ENCODE measurements around the gene HBG2.

HBG2 gene

GRCh38 chr11:5230266-5230665, 24.3 kb downstream of the HBG2 start:
- Mint-ChIP-seq H3K27me3 (peaks cover 5% of the 10 kb centered on the region), H3K9me3 (no peaks in the 10 kb centered on the region), H3K4me3 (no peak overlapping the region), H3K4me1 (no peaks in the 10 kb centered on the region), H3K27ac (no peak overlapping the region), H3K36me3 (no peaks in the 10 kb centered on the region)

- peaks cover 5% of the 10 kb centered on the region for H3K27me3 Mint-ChIP-seq
- H3K4me3 Mint-ChIP-seq, result no peak overlapping the region
- H3K9me3 Mint-ChIP-seq, result no peaks in the 10 kb centered on the region
- no peaks in the 10 kb centered on the region for H3K4me1 Mint-ChIP-seq
- no peak overlapping the region for H3K27ac Mint-ChIP-seq
- H3K36me3 Mint-ChIP-seq, result no peaks in the 10 kb centered on the region
Measured at GRCh38 chr11:5229796-5230195, 24.8 kb downstream of the HBG2 start.

GRCh38 chr11:5229356-5229755, 25.2 kb downstream of the HBG2 start:
- Mint-ChIP-seq H3K9me3 (no peaks in the 10 kb centered on the region), H3K27me3 (peaks cover 5% of the 10 kb centered on the region), H3K4me3 (no peak overlapping the region), H3K36me3 (no peaks in the 10 kb centered on the region), H3K4me1 (no peaks in the 10 kb centered on the region), H3K27ac (no peak overlapping the region)

GRCh38 chr11:5228124-5228523, 26.5 kb downstream of the HBG2 start:
- Mint-ChIP-seq H3K27me3 (peaks cover 5% of the 10 kb centered on the region), H3K9me3 (no peaks in the 10 kb centered on the region), H3K4me3 (no peak overlapping the region), H3K36me3 (no peaks in the 10 kb centered on the region), H3K4me1 (no peaks in the 10 kb centered on the region), H3K27ac (no peak overlapping the region)

GRCh38 chr11:5227681-5228080, 26.9 kb downstream of the HBG2 start:
- H3K9me3 Mint-ChIP-seq, result no peaks in the 10 kb centered on the region
- no peak overlapping the region for H3K4me3 Mint-ChIP-seq

GRCh38 chr11:5226732-5227310, 27.8 kb downstream of the HBG2 start, which contains the start of gene HBB:
TSS of gene HBB (minus strand) at chr11:5227071. CDS start at chr11:5227021, 50 bp downstream.
- H3K4me3 Mint-ChIP-seq, result no peak within 1 kb of the TSS
- H3K9me3 Mint-ChIP-seq, result no peaks in the 10 kb centered on the region
- peaks cover 7% of the 10 kb centered on the region for H3K27me3 Mint-ChIP-seq
- no peaks in the 10 kb centered on the region for H3K4me1 Mint-ChIP-seq
- H3K27ac Mint-ChIP-seq, result no peak within 1 kb of the TSS
- H3K36me3 Mint-ChIP-seq, result no peaks in the 10 kb centered on the region

More at GRCh38 chr11:5227681-5228080, 26.9 kb downstream of the HBG2 start:
- Mint-ChIP-seq H3K27me3 (peaks cover 5% of the 10 kb centered on the region), H3K27ac (no peak overlapping the region), H3K36me3 (no peaks in the 10 kb centered on the region), H3K4me1 (no peaks in the 10 kb centered on the region)

- Mint-ChIP-seq H3K36me3 (no peaks in the 10 kb centered on the region), H3K9me3 (no peaks in the 10 kb centered on the region), H3K4me3 (no peak overlapping the region), H3K27ac (no peak overlapping the region), H3K4me1 (no peaks in the 10 kb centered on the region), H3K27me3 (peaks cover 6% of the 10 kb centered on the region)
Measured at GRCh38 chr11:5225480-5225871, 29.1 kb downstream of the HBG2 start.

GRCh38 chr11:5224538-5225479, 29.8 kb downstream of the HBG2 start:
- Mint-ChIP-seq H3K4me3 (no peak overlapping the region), H3K4me1 (no peaks in the 10 kb centered on the region)

GRCh38 chr11:5223686-5224085, 30.9 kb downstream of the HBG2 start:
- no peak overlapping the region for H3K27ac Mint-ChIP-seq

More at GRCh38 chr11:5224538-5225479, 29.8 kb downstream of the HBG2 start:
- Mint-ChIP-seq H3K27ac (no peak overlapping the region), H3K36me3 (no peaks in the 10 kb centered on the region), H3K9me3 (no peaks in the 10 kb centered on the region), H3K27me3 (peaks cover 5% of the 10 kb centered on the region)

GRCh38 chr11:5223146-5223545, 31.4 kb downstream of the HBG2 start:
- Mint-ChIP-seq H3K36me3 (no peaks in the 10 kb centered on the region), H3K4me3 (no peak overlapping the region), H3K27ac (no peak overlapping the region), H3K27me3 (peaks cover 5% of the 10 kb centered on the region), H3K4me1 (no peaks in the 10 kb centered on the region), H3K9me3 (no peaks in the 10 kb centered on the region)

More at GRCh38 chr11:5223686-5224085, 30.9 kb downstream of the HBG2 start:
- Mint-ChIP-seq H3K27me3 (peaks cover 5% of the 10 kb centered on the region), H3K9me3 (no peaks in the 10 kb centered on the region), H3K36me3 (no peaks in the 10 kb centered on the region), H3K4me1 (no peaks in the 10 kb centered on the region), H3K4me3 (no peak overlapping the region)

- H3K27ac Mint-ChIP-seq, result no peak overlapping the region
- H3K36me3 Mint-ChIP-seq, result no peaks in the 10 kb centered on the region
- no peak overlapping the region for H3K4me3 Mint-ChIP-seq
- no peaks in the 10 kb centered on the region for H3K9me3 Mint-ChIP-seq
- H3K27me3 Mint-ChIP-seq, result no peaks in the 10 kb centered on the region
- H3K4me1 Mint-ChIP-seq, result no peaks in the 10 kb centered on the region
Measured at GRCh38 chr11:5210376-5210885, 44.1 kb downstream of the HBG2 start.

- Mint-ChIP-seq H3K36me3 (no peaks in the 10 kb centered on the region), H3K27me3 (no peaks in the 10 kb centered on the region), H3K27ac (no peak overlapping the region)
Measured at GRCh38 chr11:5204787-5205186, 49.8 kb downstream of the HBG2 start.

GRCh38 chr11:5203366-5203765, 51.2 kb downstream of the HBG2 start:
- H3K4me1 Mint-ChIP-seq, result no peaks in the 10 kb centered on the region
- H3K4me3 Mint-ChIP-seq, result no peak overlapping the region
- no peak overlapping the region for H3K27ac Mint-ChIP-seq
- no peaks in the 10 kb centered on the region for H3K27me3 Mint-ChIP-seq
- no peaks in the 10 kb centered on the region for H3K36me3 Mint-ChIP-seq
- no peaks in the 10 kb centered on the region for H3K9me3 Mint-ChIP-seq

More at GRCh38 chr11:5204787-5205186, 49.8 kb downstream of the HBG2 start:
- Mint-ChIP-seq H3K4me1 (no peaks in the 10 kb centered on the region), H3K4me3 (no peak overlapping the region), H3K9me3 (no peaks in the 10 kb centered on the region)

All from activated naive CD4-positive, alpha-beta T cell treated with anti-CD3 and anti-CD28 coated beads, Interleukin-2, amount 50 U/mL, for 24 hours (primary cell).